T follicular helper cell (primary cell): ENCODE measurements around the gene IRX3.
"Not testable (repeated sequence)": the region's sequence is repeated elsewhere in the genome, so short reads cannot be mapped to it uniquely, and the experiment has no call there.

Experiments used
- DNase-seq: peaks from one replicate; pipeline ENCODE4 v3.0.0-alpha.2; 2020; ENCODE audit warnings: low read depth

IRX3 gene

GRCh38 chr16:54275956-54276355 is 10.6 kb downstream of the IRX3 start:
- DNase-seq, result no peak

- no peak for DNase-seq
These were observed 13.0 kb downstream of the IRX3 start for GRCh38 chr16:54273566-54273965.

GRCh38 chr16:54270711-54271110 is 15.9 kb downstream of the IRX3 start:
- no peak for DNase-seq

GRCh38 chr16:54269461-54269860 is 17.1 kb downstream of the IRX3 start:
- no peak for DNase-seq

- no peak for DNase-seq
These were observed 17.8 kb downstream of the IRX3 start for GRCh38 chr16:54268766-54269165.

GRCh38 chr16:54268340-54268739 is 18.2 kb downstream of the IRX3 start:
- DNase-seq, result no peak

- no peak for DNase-seq
These were observed 20.1 kb downstream of the IRX3 start for GRCh38 chr16:54266363-54266955.

GRCh38 chr16:54265575-54266107 is 20.9 kb downstream of the IRX3 start:
- no peak for DNase-seq

GRCh38 chr16:54253118-54253517 is 33.5 kb downstream of the IRX3 start:
- no peak for DNase-seq

GRCh38 chr16:54248863-54249710 is 37.5 kb downstream of the IRX3 start:
- no peak for DNase-seq

- DNase-seq, result not testable (repeated sequence)
These were observed 38.9 kb downstream of the IRX3 start for GRCh38 chr16:54247705-54248104.

GRCh38 chr16:54246454-54246821 is 40.1 kb downstream of the IRX3 start:
- DNase-seq, result no peak

GRCh38 chr16:54245788-54246453 is 40.7 kb downstream of the IRX3 start:
- DNase-seq, result no peak

- no peak for DNase-seq
These were observed 42.3 kb downstream of the IRX3 start for GRCh38 chr16:54244061-54244886.

GRCh38 chr16:54243202-54243601 is 43.4 kb downstream of the IRX3 start:
- no peak for DNase-seq

GRCh38 chr16:54242199-54242598 is 44.4 kb downstream of the IRX3 start:
- no peak for DNase-seq

GRCh38 chr16:54241525-54241924 is 45.1 kb downstream of the IRX3 start:
- no peak for DNase-seq

- DNase-seq, result no peak
These were observed 46.1 kb downstream of the IRX3 start for GRCh38 chr16:54240271-54241129.

- DNase-seq, result no peak
These were observed 47.1 kb downstream of the IRX3 start for GRCh38 chr16:54239456-54239855.

- DNase-seq, result no peak
These were observed 49.8 kb downstream of the IRX3 start for GRCh38 chr16:54236773-54237172.

- no peak for DNase-seq
These were observed 53.0 kb downstream of the IRX3 start for GRCh38 chr16:54233615-54234014.
